ENCODE results near the gene COL4A1.

COL4A1 gene

GRCh38 chr13:110291286-110291685 lies 15.7 kb downstream of the COL4A1 start:
- DNase-seq = no peak

- no peak for DNase-seq
These were observed 16.1 kb downstream of the COL4A1 start for GRCh38 chr13:110290826-110291225.

- DNase-seq = no peak
These were observed 16.8 kb downstream of the COL4A1 start for GRCh38 chr13:110290153-110290552.

GRCh38 chr13:110289661-110290060 lies 17.3 kb downstream of the COL4A1 start:
- no peak for DNase-seq

GRCh38 chr13:110289174-110289573 lies 17.8 kb downstream of the COL4A1 start:
- DNase-seq = no peak

GRCh38 chr13:110286833-110287819 lies 19.8 kb downstream of the COL4A1 start:
- DNase-seq = no peak

- DNase-seq = no peak
These were observed 20.7 kb downstream of the COL4A1 start for GRCh38 chr13:110285991-110286832.

- no peak for DNase-seq
These were observed 22.0 kb downstream of the COL4A1 start for GRCh38 chr13:110284779-110285484.

GRCh38 chr13:110283736-110284517 lies 23.0 kb downstream of the COL4A1 start:
- DNase-seq = no peak

GRCh38 chr13:110282316-110282841 lies 24.6 kb downstream of the COL4A1 start:
- DNase-seq = no peak

GRCh38 chr13:110281736-110282135 lies 25.2 kb downstream of the COL4A1 start:
- no peak for DNase-seq

- no peak for DNase-seq
These were observed 25.8 kb downstream of the COL4A1 start for GRCh38 chr13:110280985-110281688.

GRCh38 chr13:110280231-110280813 lies 26.6 kb downstream of the COL4A1 start:
- DNase-seq = no peak

- DNase-seq = no peak
These were observed 27.3 kb downstream of the COL4A1 start for GRCh38 chr13:110279684-110280083.

- no peak for DNase-seq
These were observed 28.1 kb downstream of the COL4A1 start for GRCh38 chr13:110278859-110279258.

GRCh38 chr13:110277357-110277975 lies 29.5 kb downstream of the COL4A1 start:
- no peak for DNase-seq

- DNase-seq = no peak
These were observed 30.4 kb downstream of the COL4A1 start for GRCh38 chr13:110276553-110276950.

GRCh38 chr13:110275931-110276552 lies 30.9 kb downstream of the COL4A1 start:
- no peak for DNase-seq

GRCh38 chr13:110274687-110275086 lies 32.3 kb downstream of the COL4A1 start:
- DNase-seq = no peak

GRCh38 chr13:110273254-110273653 lies 33.7 kb downstream of the COL4A1 start:
- no peak for DNase-seq
